ACC112 (cell line): Measurements from ENCODE around the gene COPS8.
A peak's percentile ranks its signal among the peaks of the same experiment; 100 is the strongest.

Source experiments
- H2AFZ ChIP-seq: fragments of 200-600 bp; sonication (generic); one replicate; pipeline ENCODE4 v1.6.0; 2017; ENCODE audit warnings: antibody characterized with exemption, low read length; ENCODE audit not compliant: unreplicated experiment
- H3K27ac ChIP-seq: fragments of 200-600 bp; sonication (generic); 2 replicates; pipeline ENCODE4 v1.5.1; 2014; ENCODE audit warnings: low read depth, mild to moderate bottlenecking, antibody characterized with exemption, low read length, moderate library complexity
- H3K27me3 ChIP-seq: fragments of 200-600 bp; sonication (generic); 2 replicates; pipeline ENCODE4 v1.6.1; 2014; ENCODE audit warnings: mild to moderate bottlenecking, antibody characterized with exemption, low read length, moderate library complexity, mixed read lengths; ENCODE audit not compliant: insufficient read depth
- H3K36me3 ChIP-seq: fragments of 200-600 bp; sonication (generic); 2 replicates; pipeline ENCODE4 v1.6.1; 2016; ENCODE audit warnings: mild to moderate bottlenecking, antibody characterized with exemption, low read length, moderate library complexity, mixed read lengths; ENCODE audit not compliant: insufficient read depth
- H3K4me1 ChIP-seq: fragments of 200-600 bp; sonication (generic); one replicate; pipeline ENCODE4 v1.6.1; 2016; ENCODE audit warnings: low read length, mixed read lengths; ENCODE audit not compliant: insufficient read depth, unreplicated experiment, control insufficient read depth
- H3K4me3 ChIP-seq: fragments of 200-600 bp; sonication (generic); 2 replicates; pipeline ENCODE4 v1.5.1; 2014; ENCODE audit warnings: mild to moderate bottlenecking, low read depth, low read length
- H3K79me2 ChIP-seq: fragments of 200-600 bp; sonication (generic); one replicate; pipeline ENCODE4 v1.6.0; 2016; ENCODE audit warnings: low read length; ENCODE audit not compliant: control insufficient read depth, unreplicated experiment, insufficient read depth

Gene COPS8

GRCh38 chr2:237055386-237056100, 30.1 kb upstream of the COPS8 start:
- Histone ChIP-seq H3K4me3 (no peak overlapping the region), H3K36me3 (no peaks in the 10 kb centered on the region), H3K27me3 (no peaks in the 10 kb centered on the region), H3K4me1 (no peaks in the 10 kb centered on the region), H3K27ac (no peak overlapping the region), H2AFZ (no peak overlapping the region), H3K79me2 (no peaks in the 10 kb centered on the region)

- H3K79me2 ChIP-seq: no peaks in the 10 kb centered on the region
- H3K4me3 ChIP-seq: no peak overlapping the region
- no peak overlapping the region for H2AFZ ChIP-seq
- no peaks in the 10 kb centered on the region for H3K36me3 ChIP-seq
- no peak overlapping the region for H3K27ac ChIP-seq
- H3K4me1 ChIP-seq: peaks cover 2% of the 10 kb centered on the region
- H3K27me3 ChIP-seq: no peaks in the 10 kb centered on the region
Measured at GRCh38 chr2:237056287-237056875, 29.3 kb upstream of the COPS8 start.

- Histone ChIP-seq H2AFZ (no peak overlapping the region), H3K36me3 (no peaks in the 10 kb centered on the region), H3K27me3 (no peaks in the 10 kb centered on the region), H3K4me1 (peaks cover 2% of the 10 kb centered on the region), H3K27ac (no peak overlapping the region), H3K4me3 (no peak overlapping the region), H3K79me2 (no peaks in the 10 kb centered on the region)
Measured at GRCh38 chr2:237057107-237057506, 28.6 kb upstream of the COPS8 start.

GRCh38 chr2:237057893-237058300, 27.8 kb upstream of the COPS8 start:
- Histone ChIP-seq H2AFZ (no peak overlapping the region), H3K27me3 (no peaks in the 10 kb centered on the region), H3K4me3 (no peak overlapping the region), H3K27ac (no peak overlapping the region), H3K79me2 (no peaks in the 10 kb centered on the region), H3K36me3 (no peaks in the 10 kb centered on the region), H3K4me1 (peaks cover 2% of the 10 kb centered on the region)

- Histone ChIP-seq H3K27me3 (no peaks in the 10 kb centered on the region), H3K4me1 (peaks cover 2% of the 10 kb centered on the region), H2AFZ (no peak overlapping the region), H3K27ac (no peak overlapping the region), H3K36me3 (no peaks in the 10 kb centered on the region), H3K79me2 (no peaks in the 10 kb centered on the region), H3K4me3 (no peak overlapping the region)
Measured at GRCh38 chr2:237058423-237058822, 27.3 kb upstream of the COPS8 start.

GRCh38 chr2:237059155-237059875, 26.4 kb upstream of the COPS8 start:
- Histone ChIP-seq H3K27me3 (no peaks in the 10 kb centered on the region), H3K79me2 (no peaks in the 10 kb centered on the region), H3K27ac (no peak overlapping the region), H2AFZ (no peak overlapping the region), H3K4me3 (no peak overlapping the region), H3K4me1 (peaks cover 2% of the 10 kb centered on the region), H3K36me3 (no peaks in the 10 kb centered on the region)

GRCh38 chr2:237060534-237061312, 25.0 kb upstream of the COPS8 start:
- no peaks in the 10 kb centered on the region for H3K27me3 ChIP-seq
- H2AFZ ChIP-seq: peak overlapping the region; percentile 32
- no peak overlapping the region for H3K27ac ChIP-seq
- no peaks in the 10 kb centered on the region for H3K79me2 ChIP-seq
- no peak overlapping the region for H3K4me3 ChIP-seq
- peaks cover 2% of the 10 kb centered on the region for H3K4me1 ChIP-seq
- H3K36me3 ChIP-seq: no peaks in the 10 kb centered on the region

- no peaks in the 10 kb centered on the region for H3K79me2 ChIP-seq
- H3K4me3 ChIP-seq: no peak overlapping the region
- H3K27ac ChIP-seq: no peak overlapping the region
- H3K36me3 ChIP-seq: no peaks in the 10 kb centered on the region
- no peak overlapping the region for H2AFZ ChIP-seq
- no peaks in the 10 kb centered on the region for H3K27me3 ChIP-seq
- H3K4me1 ChIP-seq: peaks cover 2% of the 10 kb centered on the region
Measured at GRCh38 chr2:237061356-237061755, 24.3 kb upstream of the COPS8 start.

- Histone ChIP-seq H3K27me3 (no peaks in the 10 kb centered on the region), H2AFZ (no peak overlapping the region), H3K4me1 (peaks cover 2% of the 10 kb centered on the region), H3K4me3 (no peak overlapping the region), H3K79me2 (no peaks in the 10 kb centered on the region), H3K27ac (no peak overlapping the region), H3K36me3 (no peaks in the 10 kb centered on the region)
Measured at GRCh38 chr2:237062585-237062984, 23.1 kb upstream of the COPS8 start.

GRCh38 chr2:237064203-237065070, 21.3 kb upstream of the COPS8 start:
- Histone ChIP-seq H3K36me3 (no peaks in the 10 kb centered on the region), H3K79me2 (no peaks in the 10 kb centered on the region), H2AFZ (no peak overlapping the region), H3K27ac (no peak overlapping the region), H3K4me3 (no peak overlapping the region), H3K27me3 (no peaks in the 10 kb centered on the region), H3K4me1 (peaks cover 2% of the 10 kb centered on the region)
